Neural cell (in vitro differentiated cells): Measurements from ENCODE around the gene UQCRHL. TPM values are rescaled to one million over a fixed set of nuclear protein-coding genes. Genes with fewer than 3 reads are reported as not detected.

Experiments
- H2AFZ ChIP-seq: fragments of 200-600, 300-800 bp; sonication (generic), shearing (Covaris generic); 2 replicates; pipeline ENCODE4 v1.6.0; 2014; ENCODE audit warnings: low read depth, mild to moderate bottlenecking, antibody characterized with exemption, low read length, moderate library complexity
- H3F3A ChIP-seq: fragments of 200-600 bp; shearing (Covaris generic); 2 replicates; pipeline ENCODE4 v1.6.1; 2016; ENCODE audit warnings: mild to moderate bottlenecking, moderate library complexity, mixed read lengths, antibody characterized with exemption, low read length; ENCODE audit not compliant: insufficient read depth, poor library complexity, severe bottlenecking
- H3K27ac ChIP-seq: fragments of 200-600, 300-800 bp; sonication (generic), shearing (Covaris generic); 2 replicates; pipeline ENCODE4 v1.5.1; 2014; ENCODE audit warnings: mild to moderate bottlenecking, low read length, moderate library complexity
- H3K27me3 ChIP-seq: fragments of 300-800, 200-600 bp; sonication (generic), shearing (Covaris generic); 2 replicates; pipeline ENCODE4 v1.6.0; 2014; ENCODE audit warnings: mild to moderate bottlenecking, low read depth, low read length, moderate library complexity; ENCODE audit not compliant: insufficient read depth
- H3K36me3 ChIP-seq: fragments of 300-800, 200-600 bp; sonication (generic), shearing (Covaris generic); 2 replicates; pipeline ENCODE4 v1.5.1; 2014; ENCODE audit warnings: mild to moderate bottlenecking, antibody characterized with exemption, low read length, moderate library complexity; ENCODE audit not compliant: insufficient read depth
- H3K4me2 ChIP-seq: fragments of 300-800, 200-600 bp; sonication (generic), shearing (Covaris generic); 2 replicates; pipeline ENCODE4 v1.6.0; 2014; ENCODE audit warnings: mild to moderate bottlenecking, low read length
- H3K4me3 ChIP-seq: fragments of 300-800, 200-600 bp; sonication (generic), shearing (Covaris generic); 2 replicates; pipeline ENCODE4 v1.5.1; 2014; ENCODE audit warnings: mild to moderate bottlenecking, low read length, moderate library complexity
- H3K79me2 ChIP-seq: fragments of 200-600 bp; shearing (Covaris generic); replicated peaks from 2 replicates; pipeline ENCODE4 v1.6.0; 2014; ENCODE audit warnings: mild to moderate bottlenecking, low read length, moderate library complexity; ENCODE audit not compliant: insufficient read depth
- H3K9ac ChIP-seq: fragments of 300-800, 200-600 bp; sonication (generic), shearing (Covaris generic); 2 replicates; pipeline ENCODE4 v1.6.1; 2016; ENCODE audit warnings: mild to moderate bottlenecking, low read length, mixed read lengths
- H3K9me2 ChIP-seq: fragments of 200-600 bp; shearing (Covaris generic); 2 replicates; pipeline ENCODE4 v1.6.1; 2016; ENCODE audit warnings: mild to moderate bottlenecking, low read length, mixed read lengths; ENCODE audit not compliant: insufficient read depth
- H3K9me3 ChIP-seq: fragments of 200-600, 300-800 bp; sonication (generic), shearing (Covaris generic); 2 replicates; pipeline ENCODE4 v1.6.1; 2016; ENCODE audit warnings: mild to moderate bottlenecking, mixed run types, low read length, moderate library complexity, mixed read lengths
- H4K20me1 ChIP-seq: fragments of 200-600 bp; shearing (Covaris generic); 2 replicates; pipeline ENCODE4 v1.6.1; 2016; ENCODE audit warnings: mild to moderate bottlenecking, mixed run types; ENCODE audit not compliant: insufficient read depth
- CTCF ChIP-seq: fragments of 450-650 bp; IDR thresholded peaks from 2 replicates; pipeline ENCODE4 v1.5.1; 2014; ENCODE audit warnings: antibody characterized with exemption, mild to moderate bottlenecking, moderate library complexity; ENCODE audit not compliant: poor library complexity, severe bottlenecking
- EP300 ChIP-seq: fragments of 450-650 bp; conservative IDR thresholded peaks from 2 replicates; pipeline ENCODE4 v1.6.1; 2014; ENCODE audit warnings: antibody characterized with exemption, mild to moderate bottlenecking, moderate library complexity; ENCODE audit not compliant: poor library complexity, severe bottlenecking
- EZH2 ChIP-seq: fragments of 200-600, 300-800 bp; shearing (Covaris generic), sonication (generic); IDR thresholded peaks from 2 replicates; pipeline ENCODE4 v1.6.1; 2014; ENCODE audit warnings: antibody characterized with exemption, low read length, borderline replicate concordance, mild to moderate bottlenecking; ENCODE audit not compliant: insufficient read depth, poor library complexity, severe bottlenecking
- MXI1 ChIP-seq: fragments of 450-650 bp; conservative IDR thresholded peaks from 2 replicates; pipeline ENCODE4 v1.6.1; 2014; ENCODE audit warnings: antibody characterized with exemption, mild to moderate bottlenecking; ENCODE audit not compliant: poor library complexity, severe bottlenecking
- POLR2AphosphoS5 ChIP-seq: IDR thresholded peaks from 2 replicates; pipeline ENCODE4 v1.6.1; 2012
- RAD21 ChIP-seq: fragments of 450-650 bp; conservative IDR thresholded peaks from 2 replicates; pipeline ENCODE4 v1.6.1; 2014; ENCODE audit warnings: antibody characterized with exemption, mild to moderate bottlenecking, moderate library complexity
- SMC3 ChIP-seq: fragments of 450-650 bp; conservative IDR thresholded peaks from 2 replicates; pipeline ENCODE4 v1.6.1; 2014; ENCODE audit warnings: antibody characterized with exemption, mild to moderate bottlenecking, moderate library complexity; ENCODE audit not compliant: poor library complexity
- TAF1 ChIP-seq: IDR thresholded peaks from 2 replicates; pipeline ENCODE4 v1.6.1; 2012; ENCODE audit warnings: low read depth
- polyA plus RNA-seq: library from polyadenylated mRNA; depleted of rRNA; stranded (reverse); fragments of >200 nt; gene quantifications from 2 replicates; pipeline ENCODE4 v1.2.3, GENCODE V29; 2014
- TF ChIP-seq, protein P1 (sequence below): IDR thresholded peaks from 2 replicates; pipeline ENCODE4 v1.6.1; 2012; ENCODE audit warnings: borderline replicate concordance

UQCRHL gene
- polyA plus RNA-seq, 1 donor from 2014 or later: 6.1 TPM

DNA sequence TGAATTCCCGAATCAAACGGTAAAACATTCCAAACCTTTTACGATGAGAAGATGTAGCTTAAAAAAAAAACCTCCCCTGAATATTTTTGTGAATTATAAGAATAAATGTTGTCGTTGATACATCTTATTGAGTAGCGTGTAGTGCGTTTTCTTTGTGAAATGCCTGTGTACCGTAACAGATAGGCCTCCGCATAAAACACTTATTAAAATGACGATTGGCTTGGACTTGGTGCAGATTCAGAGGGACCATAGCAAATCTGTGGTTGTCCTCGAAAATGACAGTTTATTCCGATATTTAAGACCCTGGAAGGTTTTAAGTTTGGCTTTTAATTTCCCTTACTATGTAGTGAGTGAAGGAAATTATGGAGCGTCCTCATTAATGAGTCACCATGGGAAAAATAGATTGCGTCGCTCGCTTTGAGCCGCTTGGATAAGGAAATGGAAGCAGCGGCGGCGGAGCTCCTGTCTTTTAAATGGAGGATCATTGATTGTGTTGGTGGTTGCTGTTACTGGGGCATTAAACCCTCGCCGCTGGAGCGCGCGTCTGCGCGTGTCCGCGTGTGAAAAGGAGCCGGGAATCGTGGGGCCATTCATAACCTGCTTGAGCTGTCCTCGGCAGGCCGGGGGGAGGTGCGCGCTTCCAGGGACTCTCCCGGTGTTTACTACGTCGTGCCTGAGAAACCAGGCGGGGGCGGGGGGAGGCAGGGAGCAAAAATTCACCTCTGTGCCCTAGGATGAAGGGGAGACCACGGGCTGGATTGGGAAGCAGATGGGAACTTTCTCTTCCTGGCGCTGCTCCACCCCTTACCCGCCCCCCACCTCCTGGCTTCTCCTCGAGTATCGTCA lies 41.7 kb upstream of the UQCRHL start:
- TF ChIP-seq CTCF: no peak
- TF ChIP-seq EP300: no peak
- TF ChIP-seq TAF1: peak; percentile 63
- no peak for TF ChIP-seq RAD21
- peak; percentile 81 for TF ChIP-seq POLR2AphosphoS5
- no peak for TF ChIP-seq MXI1
- TF ChIP-seq EZH2: no peak
- TF ChIP-seq, protein P1, sequence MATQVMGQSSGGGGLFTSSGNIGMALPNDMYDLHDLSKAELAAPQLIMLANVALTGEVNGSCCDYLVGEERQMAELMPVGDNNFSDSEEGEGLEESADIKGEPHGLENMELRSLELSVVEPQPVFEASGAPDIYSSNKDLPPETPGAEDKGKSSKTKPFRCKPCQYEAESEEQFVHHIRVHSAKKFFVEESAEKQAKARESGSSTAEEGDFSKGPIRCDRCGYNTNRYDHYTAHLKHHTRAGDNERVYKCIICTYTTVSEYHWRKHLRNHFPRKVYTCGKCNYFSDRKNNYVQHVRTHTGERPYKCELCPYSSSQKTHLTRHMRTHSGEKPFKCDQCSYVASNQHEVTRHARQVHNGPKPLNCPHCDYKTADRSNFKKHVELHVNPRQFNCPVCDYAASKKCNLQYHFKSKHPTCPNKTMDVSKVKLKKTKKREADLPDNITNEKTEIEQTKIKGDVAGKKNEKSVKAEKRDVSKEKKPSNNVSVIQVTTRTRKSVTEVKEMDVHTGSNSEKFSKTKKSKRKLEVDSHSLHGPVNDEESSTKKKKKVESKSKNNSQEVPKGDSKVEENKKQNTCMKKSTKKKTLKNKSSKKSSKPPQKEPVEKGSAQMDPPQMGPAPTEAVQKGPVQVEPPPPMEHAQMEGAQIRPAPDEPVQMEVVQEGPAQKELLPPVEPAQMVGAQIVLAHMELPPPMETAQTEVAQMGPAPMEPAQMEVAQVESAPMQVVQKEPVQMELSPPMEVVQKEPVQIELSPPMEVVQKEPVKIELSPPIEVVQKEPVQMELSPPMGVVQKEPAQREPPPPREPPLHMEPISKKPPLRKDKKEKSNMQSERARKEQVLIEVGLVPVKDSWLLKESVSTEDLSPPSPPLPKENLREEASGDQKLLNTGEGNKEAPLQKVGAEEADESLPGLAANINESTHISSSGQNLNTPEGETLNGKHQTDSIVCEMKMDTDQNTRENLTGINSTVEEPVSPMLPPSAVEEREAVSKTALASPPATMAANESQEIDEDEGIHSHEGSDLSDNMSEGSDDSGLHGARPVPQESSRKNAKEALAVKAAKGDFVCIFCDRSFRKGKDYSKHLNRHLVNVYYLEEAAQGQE: peak; percentile 99
- no peak for TF ChIP-seq SMC3
- peak overlapping the region; percentile 97 for H3K4me2 ChIP-seq
- no peaks in the 10 kb centered on the region for H3K36me3 ChIP-seq

DNA sequence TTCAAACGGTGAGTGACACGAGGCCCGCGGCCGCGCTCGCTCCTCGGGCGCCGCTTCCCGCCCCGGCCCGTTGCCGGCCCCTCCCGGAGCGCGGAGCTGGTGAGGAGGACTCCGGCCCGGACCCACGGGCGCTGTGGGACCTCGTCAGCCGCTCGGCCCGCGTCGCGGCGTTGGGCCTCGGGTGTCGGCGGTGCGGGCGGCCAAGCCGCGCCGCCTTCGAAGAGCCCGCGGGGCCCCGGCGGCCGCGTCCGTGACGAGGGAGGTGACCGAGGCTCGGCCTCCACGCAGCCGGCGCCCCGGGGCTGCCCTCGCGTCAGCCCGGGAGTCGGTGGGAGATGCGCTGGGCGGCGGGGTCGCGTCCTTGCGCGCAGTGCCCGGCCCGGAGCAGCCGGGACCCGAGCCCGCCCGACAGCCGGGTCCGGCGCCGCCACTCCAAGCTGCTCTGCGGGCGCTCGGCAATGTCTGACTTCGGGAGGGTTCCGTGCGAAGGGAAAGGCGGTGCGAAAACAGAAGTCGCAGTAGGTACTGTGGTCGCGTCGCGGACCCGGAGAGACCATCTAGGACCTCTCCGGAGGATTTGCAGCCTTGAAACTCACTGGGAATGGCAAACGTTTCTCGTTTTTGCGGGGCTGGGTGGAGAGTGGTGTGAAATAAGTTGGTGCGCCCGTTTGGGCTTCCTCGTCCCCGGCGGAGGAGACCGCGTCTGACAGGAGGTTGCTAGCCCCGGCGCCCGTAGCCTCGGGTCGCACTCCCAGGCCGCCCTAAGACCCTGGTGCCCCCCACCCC lies 40.9 kb upstream of the UQCRHL start:
- TF ChIP-seq TAF1: peak; percentile 9
- TF ChIP-seq POLR2AphosphoS5: no peak
- TF ChIP-seq RAD21: no peak
- Histone ChIP-seq H3K79me2 (peaks cover 57% of the 10 kb centered on the region), H2AFZ (no peak overlapping the region), H3K4me2 (no peak overlapping the region), H3K9me3 (no peaks in the 10 kb centered on the region), H4K20me1 (no peaks in the 10 kb centered on the region), H3K9ac (peak overlapping the region; percentile 89), H3K27me3 (no peaks in the 10 kb centered on the region), H3K9me2 (no peaks in the 10 kb centered on the region), H3K36me3 (no peaks in the 10 kb centered on the region), H3K4me3 (peak overlapping the region; percentile 98), H3K27ac (peak overlapping the region; percentile 97), H3F3A (peaks cover 13% of the 10 kb centered on the region)

More for the DNA sequence above, 41.7 kb upstream of the UQCRHL start:
- H3K79me2 ChIP-seq: peaks cover 65% of the 10 kb centered on the region
- no peaks in the 10 kb centered on the region for H3K27me3 ChIP-seq
- H3K9me3 ChIP-seq: no peaks in the 10 kb centered on the region
- H3K27ac ChIP-seq: peak overlapping the region; percentile 97
- peak overlapping the region; percentile 34 for H2AFZ ChIP-seq
- H3F3A ChIP-seq: peaks cover 10% of the 10 kb centered on the region
- no peaks in the 10 kb centered on the region for H4K20me1 ChIP-seq
- no peaks in the 10 kb centered on the region for H3K9me2 ChIP-seq
- H3K9ac ChIP-seq: peak overlapping the region; percentile 89
- peak overlapping the region; percentile 98 for H3K4me3 ChIP-seq
